SK-N-MC (cell line): ENCODE data around the gene FSCN2.

Source experiments
- EZH2 ChIP-seq: fragments of 200-600 bp; sonication (generic); IDR thresholded peaks from one replicate; pipeline ENCODE4 v1.6.1; 2017; ENCODE audit warnings: antibody characterized with exemption
- FOXP2 ChIP-seq: optimal IDR thresholded peaks from 2 replicates; pipeline ENCODE3; 2011; ENCODE audit warnings: mild to moderate bottlenecking, moderate library complexity; ENCODE audit not compliant: insufficient read depth; ENCODE audit errors: extremely low read length, control extremely low read depth
- POLR2AphosphoS5 ChIP-seq: IDR thresholded peaks from 2 replicates; pipeline ENCODE4 v1.6.1; 2012; ENCODE audit warnings: mild to moderate bottlenecking, low read depth, low read length, borderline replicate concordance

GRCh38 chr17:81529437-81529803 is 1.2 kb downstream of the FSCN2 start:
- TF ChIP-seq EZH2: no peak
- TF ChIP-seq POLR2AphosphoS5: no peak
- TF ChIP-seq FOXP2: no peak
